Putamen (tissue), 1 donor: ENCODE measurements around the gene UBAP2L.

Experiments used
- DNase-seq: peaks from one replicate; pipeline ENCODE4 v3.0.0-alpha.2; 2016; ENCODE audit warnings: low spot score

The UBAP2L gene, protein sequence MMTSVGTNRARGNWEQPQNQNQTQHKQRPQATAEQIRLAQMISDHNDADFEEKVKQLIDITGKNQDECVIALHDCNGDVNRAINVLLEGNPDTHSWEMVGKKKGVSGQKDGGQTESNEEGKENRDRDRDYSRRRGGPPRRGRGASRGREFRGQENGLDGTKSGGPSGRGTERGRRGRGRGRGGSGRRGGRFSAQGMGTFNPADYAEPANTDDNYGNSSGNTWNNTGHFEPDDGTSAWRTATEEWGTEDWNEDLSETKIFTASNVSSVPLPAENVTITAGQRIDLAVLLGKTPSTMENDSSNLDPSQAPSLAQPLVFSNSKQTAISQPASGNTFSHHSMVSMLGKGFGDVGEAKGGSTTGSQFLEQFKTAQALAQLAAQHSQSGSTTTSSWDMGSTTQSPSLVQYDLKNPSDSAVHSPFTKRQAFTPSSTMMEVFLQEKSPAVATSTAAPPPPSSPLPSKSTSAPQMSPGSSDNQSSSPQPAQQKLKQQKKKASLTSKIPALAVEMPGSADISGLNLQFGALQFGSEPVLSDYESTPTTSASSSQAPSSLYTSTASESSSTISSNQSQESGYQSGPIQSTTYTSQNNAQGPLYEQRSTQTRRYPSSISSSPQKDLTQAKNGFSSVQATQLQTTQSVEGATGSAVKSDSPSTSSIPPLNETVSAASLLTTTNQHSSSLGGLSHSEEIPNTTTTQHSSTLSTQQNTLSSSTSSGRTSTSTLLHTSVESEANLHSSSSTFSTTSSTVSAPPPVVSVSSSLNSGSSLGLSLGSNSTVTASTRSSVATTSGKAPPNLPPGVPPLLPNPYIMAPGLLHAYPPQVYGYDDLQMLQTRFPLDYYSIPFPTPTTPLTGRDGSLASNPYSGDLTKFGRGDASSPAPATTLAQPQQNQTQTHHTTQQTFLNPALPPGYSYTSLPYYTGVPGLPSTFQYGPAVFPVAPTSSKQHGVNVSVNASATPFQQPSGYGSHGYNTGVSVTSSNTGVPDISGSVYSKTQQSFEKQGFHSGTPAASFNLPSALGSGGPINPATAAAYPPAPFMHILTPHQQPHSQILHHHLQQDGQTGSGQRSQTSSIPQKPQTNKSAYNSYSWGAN

GRCh38 chr1:154220071-154220969 is at the start of gene UBAP2L:
UBAP2L (plus strand) TSS chr1:154220955; CDS start chr1:154225124, 4,169 bp downstream.
- peak; percentile 99 for DNase-seq

GRCh38 chr1:154171223-154171583 is 49.6 kb upstream of the UBAP2L start:
- DNase-seq, result no peak

DNA sequence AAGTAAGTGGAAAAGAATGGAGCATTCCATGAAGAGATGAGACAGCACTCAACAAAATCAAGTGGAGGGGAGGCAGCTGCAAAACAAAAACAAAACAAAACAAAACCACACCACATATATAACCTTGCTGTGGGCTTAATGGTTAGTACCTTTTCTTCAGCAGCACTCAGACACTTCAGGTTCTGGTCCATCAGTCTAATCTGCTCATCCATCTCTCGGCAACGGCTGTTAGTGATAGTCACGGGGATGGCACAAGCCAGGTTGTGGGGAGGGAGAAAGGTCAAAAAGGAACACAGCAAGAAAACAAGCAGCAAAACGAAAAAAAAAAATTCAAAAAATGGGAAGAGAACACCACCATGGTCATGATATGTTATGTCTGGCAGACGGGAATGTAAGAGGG is 48.9 kb upstream of the UBAP2L start:
- DNase-seq, result no peak

DNA sequence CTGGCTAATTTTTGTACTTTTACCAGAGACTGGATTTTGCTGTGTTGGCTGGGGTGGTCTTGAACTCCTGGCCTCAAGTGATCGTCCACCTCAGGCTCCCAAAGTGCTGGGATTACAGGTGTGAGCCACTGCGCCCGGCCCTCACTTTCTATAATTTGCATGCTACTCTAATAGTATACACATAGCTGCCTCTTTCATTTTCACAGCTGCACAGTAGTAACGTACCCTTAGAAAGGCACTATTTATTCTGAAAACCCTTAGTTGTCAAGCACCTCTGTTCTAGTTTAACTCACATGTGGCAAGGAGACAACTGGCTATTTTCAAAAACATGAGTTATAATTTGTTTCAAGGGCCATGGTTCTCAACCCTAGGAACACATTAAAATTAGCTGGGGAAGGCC is 46.1 kb upstream of the UBAP2L start:
- no peak for DNase-seq

- no peak for DNase-seq
These were observed 44.4 kb upstream of the UBAP2L start for GRCh38 chr1:154176337-154176736.

DNA sequence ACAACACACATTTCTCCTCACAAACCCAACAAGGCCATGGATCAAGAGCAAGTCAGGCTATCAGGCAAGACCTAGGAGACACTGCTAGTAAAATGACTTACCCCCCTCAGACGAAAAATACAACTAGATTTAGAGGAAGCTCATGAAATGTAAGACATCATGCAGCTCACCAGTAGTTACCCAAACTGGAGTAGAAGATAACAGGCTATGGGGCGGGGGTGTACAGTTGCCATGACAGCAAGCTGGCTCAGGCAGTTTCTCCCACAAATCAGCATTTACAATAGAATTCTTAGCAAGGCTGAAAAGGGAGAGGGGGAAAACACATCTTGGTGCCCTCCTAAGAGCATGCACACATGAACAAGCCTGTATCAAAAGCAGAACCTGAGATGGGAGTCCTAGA is 42.7 kb upstream of the UBAP2L start:
- DNase-seq, result peak; percentile 70

- DNase-seq, result no peak
These were observed 41.6 kb upstream of the UBAP2L start for GRCh38 chr1:154178911-154179811.

DNA sequence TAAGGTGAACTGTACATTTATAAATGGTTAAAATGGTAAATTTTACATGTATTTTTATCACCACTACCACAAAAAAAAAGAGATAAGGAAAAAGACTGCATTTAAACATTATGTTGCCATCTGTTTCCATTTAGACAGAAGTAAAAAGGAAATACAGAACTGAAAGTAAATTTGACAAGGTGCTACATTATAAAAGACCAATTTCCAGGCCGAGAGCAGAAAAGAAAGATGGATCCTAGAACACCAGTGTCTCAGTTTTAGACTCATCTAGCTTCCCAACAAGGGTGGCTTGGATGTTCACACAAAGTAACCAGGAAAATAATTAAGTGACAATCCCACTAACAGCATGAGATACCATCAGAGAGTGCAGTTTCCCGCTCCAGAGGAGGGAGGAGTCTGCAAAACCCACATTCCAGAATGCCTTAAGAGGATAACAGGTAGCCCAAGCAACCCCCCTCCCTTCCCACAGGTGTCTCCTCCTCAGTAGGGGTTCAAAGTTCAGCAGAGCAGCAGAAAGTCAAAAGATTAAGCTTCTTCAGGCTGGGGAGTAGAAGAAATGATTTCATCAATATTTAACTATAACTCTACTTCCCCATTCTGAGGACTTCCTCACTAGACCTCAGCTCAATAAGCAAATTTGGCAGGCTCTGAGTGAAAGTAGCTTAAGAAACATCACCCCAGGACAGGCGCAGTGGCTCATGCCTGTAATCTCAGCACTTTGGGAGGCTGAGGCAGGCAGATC is 40.6 kb upstream of the UBAP2L start:
- no peak for DNase-seq

GRCh38 chr1:154181944-154182343 is 38.8 kb upstream of the UBAP2L start:
- DNase-seq, result no peak

DNA sequence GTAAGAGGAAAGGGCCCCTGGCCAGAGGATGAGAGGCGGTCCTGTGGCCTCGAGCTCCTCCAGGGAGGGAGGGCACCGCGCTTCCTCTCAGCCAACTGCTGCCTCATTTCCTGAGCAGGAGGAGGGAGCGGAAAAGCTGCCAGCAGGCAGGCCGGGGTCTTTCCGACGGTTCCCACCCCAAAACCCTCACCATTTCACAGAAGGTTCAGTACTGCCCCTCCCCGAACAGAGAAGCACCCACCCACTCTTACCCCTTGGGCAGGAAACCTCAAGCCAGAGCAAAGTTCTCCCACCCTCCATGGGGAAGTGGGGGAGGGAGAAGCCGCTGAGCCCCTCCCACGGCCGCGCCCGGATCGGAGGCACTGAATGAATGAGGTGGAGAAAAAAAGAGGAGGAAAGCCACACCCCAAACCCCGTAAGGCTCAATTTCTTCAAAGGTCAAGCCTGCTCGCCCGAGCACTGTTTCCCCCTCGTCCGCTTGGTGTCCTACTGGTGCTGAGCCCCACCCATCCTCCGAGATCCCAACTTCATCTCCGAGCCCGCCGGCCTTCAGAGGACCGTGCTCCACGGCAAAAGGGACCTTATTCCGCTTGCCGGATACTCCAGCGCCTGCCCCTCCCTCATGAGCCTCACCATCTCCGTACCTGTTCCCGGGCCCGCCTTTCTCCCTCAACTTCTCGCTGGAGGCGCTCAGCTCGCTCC is 38.3 kb upstream of the UBAP2L start:
- peak; percentile 59 for DNase-seq

GRCh38 chr1:154183046-154183915 is 37.5 kb upstream of the UBAP2L start:
- peak; percentile 93 for DNase-seq

DNA sequence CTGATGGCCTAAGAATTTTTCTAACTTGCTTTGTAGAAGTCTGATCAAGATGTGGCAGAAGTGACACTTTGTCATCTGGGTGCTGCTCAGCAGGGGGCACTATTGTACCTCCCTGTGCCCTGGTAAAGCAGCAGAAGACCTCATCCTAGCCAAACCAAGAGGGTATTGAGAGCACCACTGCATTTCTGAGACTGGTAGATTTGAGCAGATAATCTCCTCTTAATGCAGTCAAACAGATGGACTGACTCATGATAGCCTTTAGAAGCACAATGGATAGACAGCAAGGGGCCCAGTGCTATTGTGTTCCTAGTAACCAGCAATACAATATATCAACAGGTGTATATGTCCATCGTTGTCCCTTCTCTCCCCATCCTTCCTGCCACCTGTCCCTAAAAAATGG is 34.6 kb upstream of the UBAP2L start:
- no peak for DNase-seq

GRCh38 chr1:154186852-154187501 is 33.8 kb upstream of the UBAP2L start:
- no peak for DNase-seq

DNA sequence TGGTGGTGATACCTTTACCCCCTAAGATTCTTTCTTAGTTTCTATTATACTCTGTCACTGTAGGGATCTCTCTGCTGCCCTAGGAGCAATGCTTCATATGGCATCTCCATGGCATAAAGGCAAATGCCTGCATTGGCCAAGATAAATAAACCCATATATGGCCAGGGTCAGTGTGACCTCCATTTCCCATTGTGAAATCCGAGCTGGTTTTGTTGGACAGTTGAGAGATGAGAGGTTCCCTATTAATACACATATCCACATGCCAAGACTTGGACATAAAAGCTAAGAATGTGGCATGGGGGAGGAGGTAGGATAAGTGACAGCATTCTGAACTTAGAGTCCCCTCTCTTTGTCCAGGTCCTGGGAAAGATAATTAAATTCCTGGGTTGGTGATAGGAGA is 30.2 kb upstream of the UBAP2L start:
- DNase-seq, result no peak

- no peak for DNase-seq
These were observed 28.7 kb upstream of the UBAP2L start, which contains the start of gene TPM3 for GRCh38 chr1:154191990-154192461. TPM3 (minus strand) TSS chr1:154192100; CDS start chr1:154192018, 82 bp downstream.

DNA sequence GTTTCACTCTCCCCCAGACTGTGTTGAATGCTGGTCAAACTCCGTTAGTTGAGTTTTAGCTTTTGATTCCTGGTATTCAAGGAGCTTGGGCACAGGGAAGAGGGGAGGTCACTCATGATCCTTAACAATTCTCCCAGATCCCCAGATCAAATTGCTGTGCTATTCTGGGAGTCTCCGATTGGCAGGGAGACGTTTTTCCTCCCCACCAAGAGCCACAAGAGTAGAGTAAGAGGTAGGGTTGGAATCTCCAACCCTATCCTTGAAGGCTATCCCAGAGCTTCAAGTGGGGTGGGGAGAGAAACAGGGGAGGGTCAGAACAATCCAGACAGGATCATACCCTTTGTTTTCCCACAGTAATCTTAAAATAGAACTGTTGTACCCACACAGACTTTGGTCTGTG is 28.3 kb upstream of the UBAP2L start:
- no peak for DNase-seq

DNA sequence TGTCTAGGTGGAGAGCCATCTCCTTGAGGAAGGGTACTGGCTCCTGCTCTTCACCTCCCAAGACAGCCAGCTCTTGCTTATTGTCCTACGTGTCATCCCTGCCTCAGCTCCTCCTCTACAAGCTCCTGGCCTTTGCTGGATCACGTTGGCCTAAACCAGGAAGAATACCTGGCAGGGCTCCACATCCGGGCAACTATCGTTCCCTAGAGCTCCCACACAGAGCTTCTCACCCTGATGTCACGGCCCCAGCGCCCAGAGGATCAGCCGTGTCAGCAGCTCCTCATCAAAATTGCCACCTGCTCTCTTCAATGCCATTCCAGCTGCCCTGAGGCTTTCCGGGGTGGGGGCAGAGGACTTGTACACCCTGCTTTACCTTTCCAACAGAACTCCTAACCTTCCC is 26.9 kb upstream of the UBAP2L start:
- no peak for DNase-seq
